GM12891 (cell line): ENCODE data around the gene LCA5.

Source experiments
- PAX5 ChIP-seq: IDR thresholded peaks from 2 replicates; pipeline ENCODE4 v1.6.1; 2011; ENCODE audit warnings: low read length, moderate library complexity, mild to moderate bottlenecking; ENCODE audit not compliant: insufficient read depth, severe bottlenecking
- POLR2A ChIP-seq: IDR thresholded peaks from 2 replicates; pipeline ENCODE4 v1.6.1; 2011; ENCODE audit warnings: low read depth, low read length, control low read depth
- POLR2AphosphoS5 ChIP-seq: IDR thresholded peaks from 2 replicates; pipeline ENCODE4 v1.6.1; 2011; ENCODE audit warnings: low read depth, low read length, control low read depth
- POU2F2 ChIP-seq: IDR thresholded peaks from 2 replicates; pipeline ENCODE4 v1.6.1; 2011; ENCODE audit warnings: low read depth, mild to moderate bottlenecking, control low read depth, low read length, moderate library complexity
- SPI1 ChIP-seq: IDR thresholded peaks from 2 replicates; pipeline ENCODE4 v1.6.1; 2011; ENCODE audit warnings: low read depth, low read length, control low read depth
- TAF1 ChIP-seq: IDR thresholded peaks from 2 replicates; pipeline ENCODE4 v1.6.1; 2011; ENCODE audit warnings: low read depth, low read length, control low read depth

GRCh38 chr6:79446006-79446405 is 91.2 kb downstream of the LCA5 start:
- TF ChIP-seq POLR2AphosphoS5: no peak
- no peak for TF ChIP-seq POLR2A
- no peak for TF ChIP-seq TAF1
- no peak for TF ChIP-seq SPI1
- no peak for TF ChIP-seq PAX5
- TF ChIP-seq POU2F2: no peak
